OCI-LY1 (cell line): ENCODE data around the gene PRTFDC1.

ENCODE experiments used
- H2AFZ ChIP-seq: fragments of 200-600 bp; sonication (generic), shearing (Covaris generic); 2 replicates; pipeline ENCODE4 v1.6.0; 2014; ENCODE audit warnings: antibody characterized with exemption, mild to moderate bottlenecking, low read length
- H3F3A ChIP-seq: fragments of 200-600 bp; sonication (generic), shearing (Covaris generic); 2 replicates; pipeline ENCODE4 v1.6.0; 2014; ENCODE audit warnings: mild to moderate bottlenecking, antibody characterized with exemption, low read length, moderate library complexity; ENCODE audit not compliant: insufficient read depth
- H3K27ac ChIP-seq: fragments of 200-600 bp; sonication (generic); 2 replicates; pipeline ENCODE4 v1.5.1; 2014; ENCODE audit warnings: low read length, mixed run types, mild to moderate bottlenecking, low read depth; ENCODE audit not compliant: poor library complexity, severe bottlenecking
- H3K27me3 ChIP-seq: fragments of 200-600 bp; sonication (generic); 2 replicates; pipeline ENCODE4 v1.6.0; 2014; ENCODE audit warnings: antibody characterized with exemption, mild to moderate bottlenecking, low read length, moderate library complexity; ENCODE audit not compliant: insufficient read depth
- H3K36me3 ChIP-seq: fragments of 200-600 bp; sonication (generic); 2 replicates; pipeline ENCODE4 v1.6.1; 2014; ENCODE audit warnings: mild to moderate bottlenecking, antibody characterized with exemption, low read length, moderate library complexity, mixed read lengths; ENCODE audit not compliant: insufficient read depth
- H3K4me1 ChIP-seq: fragments of 200-600 bp; sonication (generic); 2 replicates; pipeline ENCODE4 v1.5.1; 2014; ENCODE audit warnings: mild to moderate bottlenecking, low read length, moderate library complexity; ENCODE audit not compliant: insufficient read depth, severe bottlenecking
- H3K4me2 ChIP-seq: fragments of 200-600 bp; sonication (generic), shearing (Covaris generic); 2 replicates; pipeline ENCODE4 v1.6.1; 2014; ENCODE audit warnings: low read length
- H3K4me3 ChIP-seq: fragments of 200-600 bp; sonication (generic); 2 replicates; pipeline ENCODE4 v1.5.1; 2014; ENCODE audit warnings: low read length, low read depth, mild to moderate bottlenecking, mixed read lengths; ENCODE audit not compliant: poor library complexity, severe bottlenecking
- H3K79me2 ChIP-seq: fragments of 200-600 bp; shearing (Covaris generic); 2 replicates; pipeline ENCODE4 v1.6.1; 2016; ENCODE audit warnings: mixed run types, low read length, mixed read lengths; ENCODE audit not compliant: insufficient read depth
- H3K9ac ChIP-seq: fragments of 200-600 bp; sonication (generic), shearing (Covaris generic); 2 replicates; pipeline ENCODE4 v1.6.1; 2014; ENCODE audit warnings: mild to moderate bottlenecking, low read length, mixed read lengths
- H3K9me2 ChIP-seq: fragments of 200-600 bp; sonication (generic), shearing (Covaris generic); 2 replicates; pipeline ENCODE4 v1.6.1; 2014; ENCODE audit warnings: low read depth, mild to moderate bottlenecking, low read length, mixed read lengths
- H3K9me3 ChIP-seq: fragments of 200-600 bp; shearing (Covaris generic); 2 replicates; pipeline ENCODE4 v1.6.1; 2014; ENCODE audit warnings: low read length, mixed read lengths
- H4K20me1 ChIP-seq: fragments of 200-600 bp; sonication (generic), shearing (Covaris generic); 2 replicates; pipeline ENCODE4 v1.6.0; 2016; ENCODE audit warnings: mild to moderate bottlenecking, low read length; ENCODE audit not compliant: insufficient read depth
- EZH2 ChIP-seq: fragments of 200-600 bp; sonication (generic), shearing (Covaris generic); IDR thresholded peaks from 2 replicates; pipeline ENCODE4 v1.8.0; 2017; ENCODE audit warnings: borderline replicate concordance, mixed run types, mild to moderate bottlenecking, antibody characterized with exemption, low read length, moderate library complexity, mixed read lengths
- TF ChIP-seq, protein P1 (sequence below): fragments of 200-600 bp; sonication (generic), shearing (Covaris generic); IDR thresholded peaks from 2 replicates; pipeline ENCODE4 v1.5.1; 2017; ENCODE audit warnings: mild to moderate bottlenecking, antibody characterized with exemption, low read length, moderate library complexity, mixed read lengths

Gene PRTFDC1

DNA sequence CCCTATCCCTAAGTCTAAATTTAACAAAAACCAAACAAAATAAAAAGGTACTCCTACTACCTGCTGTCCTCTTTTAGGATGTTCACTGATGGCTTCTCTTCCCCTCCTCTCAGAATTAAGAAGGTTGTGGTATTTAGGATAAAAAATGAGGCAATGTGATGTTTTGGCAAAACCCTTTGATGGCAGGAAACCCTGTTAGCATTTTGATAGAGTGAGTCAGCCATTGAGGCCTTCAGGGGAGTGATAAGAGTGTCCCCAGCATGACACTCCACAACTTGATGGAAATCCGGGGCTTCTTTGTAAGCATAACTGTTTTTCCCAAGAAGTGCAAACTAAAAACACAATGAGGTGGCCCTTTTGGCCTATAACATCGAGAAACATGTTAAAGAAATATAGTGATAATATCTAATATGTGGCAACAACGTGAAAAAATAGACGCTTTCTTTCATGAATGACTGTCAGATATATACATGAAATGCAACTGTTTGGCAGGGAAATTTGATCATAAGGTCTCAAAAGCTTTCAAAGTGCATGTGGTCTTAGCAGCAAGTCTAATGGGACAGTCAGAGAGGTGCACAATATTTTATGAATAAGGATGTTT, 55.0 kb downstream of the PRTFDC1 start:
- H3K9me2 ChIP-seq = no peaks in the 10 kb centered on the region
- no peak for TF ChIP-seq EZH2
- TF ChIP-seq, protein P1, sequence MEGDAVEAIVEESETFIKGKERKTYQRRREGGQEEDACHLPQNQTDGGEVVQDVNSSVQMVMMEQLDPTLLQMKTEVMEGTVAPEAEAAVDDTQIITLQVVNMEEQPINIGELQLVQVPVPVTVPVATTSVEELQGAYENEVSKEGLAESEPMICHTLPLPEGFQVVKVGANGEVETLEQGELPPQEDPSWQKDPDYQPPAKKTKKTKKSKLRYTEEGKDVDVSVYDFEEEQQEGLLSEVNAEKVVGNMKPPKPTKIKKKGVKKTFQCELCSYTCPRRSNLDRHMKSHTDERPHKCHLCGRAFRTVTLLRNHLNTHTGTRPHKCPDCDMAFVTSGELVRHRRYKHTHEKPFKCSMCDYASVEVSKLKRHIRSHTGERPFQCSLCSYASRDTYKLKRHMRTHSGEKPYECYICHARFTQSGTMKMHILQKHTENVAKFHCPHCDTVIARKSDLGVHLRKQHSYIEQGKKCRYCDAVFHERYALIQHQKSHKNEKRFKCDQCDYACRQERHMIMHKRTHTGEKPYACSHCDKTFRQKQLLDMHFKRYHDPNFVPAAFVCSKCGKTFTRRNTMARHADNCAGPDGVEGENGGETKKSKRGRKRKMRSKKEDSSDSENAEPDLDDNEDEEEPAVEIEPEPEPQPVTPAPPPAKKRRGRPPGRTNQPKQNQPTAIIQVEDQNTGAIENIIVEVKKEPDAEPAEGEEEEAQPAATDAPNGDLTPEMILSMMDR = no peak
- no peak overlapping the region for H3K27ac ChIP-seq
- no peak overlapping the region for H2AFZ ChIP-seq
- no peaks in the 10 kb centered on the region for H3K4me1 ChIP-seq
- H3K27me3 ChIP-seq = no peaks in the 10 kb centered on the region
- H4K20me1 ChIP-seq = no peaks in the 10 kb centered on the region
- no peaks in the 10 kb centered on the region for H3K36me3 ChIP-seq
- no peak overlapping the region for H3K4me3 ChIP-seq
- no peak overlapping the region for H3K9ac ChIP-seq
- H3K4me2 ChIP-seq = no peak overlapping the region
- H3K9me3 ChIP-seq = no peaks in the 10 kb centered on the region
- H3K79me2 ChIP-seq = no peaks in the 10 kb centered on the region
- no peaks in the 10 kb centered on the region for H3F3A ChIP-seq

DNA sequence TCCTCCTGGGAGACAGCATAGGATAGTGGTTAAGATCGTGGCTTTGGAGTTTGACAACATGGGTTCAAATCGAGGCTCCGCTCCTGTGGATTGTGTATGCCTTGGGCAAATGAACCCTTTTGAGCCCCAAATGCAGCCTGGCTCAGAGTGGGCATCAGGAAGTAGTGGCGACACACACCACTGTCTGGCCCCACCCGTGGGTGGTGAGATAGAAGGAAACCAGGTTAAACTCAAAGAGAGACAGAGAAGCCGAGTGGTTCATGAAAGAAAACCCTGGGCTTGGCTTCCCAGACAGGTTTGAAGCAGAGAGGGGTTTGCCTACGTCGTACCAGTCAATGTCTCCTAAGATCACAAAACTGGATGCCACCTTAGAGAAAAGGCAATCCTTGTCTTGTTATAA, 57.7 kb downstream of the PRTFDC1 start:
- H3K4me1 ChIP-seq = no peaks in the 10 kb centered on the region
- no peak overlapping the region for H3K4me2 ChIP-seq
- H4K20me1 ChIP-seq = no peaks in the 10 kb centered on the region

DNA sequence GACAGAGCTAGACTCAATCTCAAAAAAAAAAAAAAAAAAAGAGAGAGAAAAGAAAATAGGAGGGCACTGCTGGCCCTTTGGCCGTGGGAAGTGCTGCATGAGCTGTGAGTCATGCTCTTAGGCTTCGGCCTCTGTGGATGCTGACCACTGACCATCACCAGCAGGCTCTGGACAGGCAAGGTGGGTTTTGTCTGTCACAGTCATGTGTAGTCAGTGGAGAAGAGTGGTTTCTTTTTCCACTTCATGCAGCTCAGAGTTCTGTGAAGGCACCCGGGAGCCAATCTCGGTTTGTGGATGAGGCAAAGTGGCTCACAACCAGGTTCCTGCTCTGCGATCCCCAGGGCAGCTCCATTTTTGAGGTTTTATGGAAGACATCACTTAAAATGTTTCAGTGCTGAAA, 58.1 kb downstream of the PRTFDC1 start:
- Histone ChIP-seq H3K79me2 (no peaks in the 10 kb centered on the region), H3K4me2 (no peak overlapping the region), H4K20me1 (no peaks in the 10 kb centered on the region), H3K4me3 (no peak overlapping the region), H2AFZ (no peak overlapping the region), H3K9ac (no peak overlapping the region), H3F3A (no peaks in the 10 kb centered on the region), H3K9me3 (no peaks in the 10 kb centered on the region), H3K9me2 (no peaks in the 10 kb centered on the region), H3K36me3 (no peaks in the 10 kb centered on the region), H3K27me3 (no peaks in the 10 kb centered on the region), H3K4me1 (no peaks in the 10 kb centered on the region), H3K27ac (no peak overlapping the region)
- no peak for TF ChIP-seq EZH2
- TF ChIP-seq, protein P1 = no peak

More for the DNA sequence above, 57.7 kb downstream of the PRTFDC1 start:
- H3K9me3 ChIP-seq = no peaks in the 10 kb centered on the region
- H3K36me3 ChIP-seq = no peaks in the 10 kb centered on the region
- H3K79me2 ChIP-seq = no peaks in the 10 kb centered on the region
- no peak overlapping the region for H2AFZ ChIP-seq
- no peaks in the 10 kb centered on the region for H3K9me2 ChIP-seq
- H3K27ac ChIP-seq = no peak overlapping the region
- H3F3A ChIP-seq = no peaks in the 10 kb centered on the region
- no peak overlapping the region for H3K4me3 ChIP-seq
- TF ChIP-seq, protein P1 = no peak
- no peak for TF ChIP-seq EZH2
- H3K27me3 ChIP-seq = no peaks in the 10 kb centered on the region
- H3K9ac ChIP-seq = no peak overlapping the region
